Tibial artery (tissue), 4 donors: ENCODE measurements around the gene TTC23L.

Experiments used
- DNase-seq, 2 donors: peaks; one replicate each; pipeline ENCODE4 v3.0.0-alpha.2; 2019
- H3K27ac ChIP-seq, 2 donors: fragments of 200-600 bp; sonication (generic) in 1 of 2; 1 replicate in 1 of 2; 2 replicates in 1 of 2; pipeline ENCODE4 v1.5.1; 2018 to 2019; ENCODE audit warnings: mild to moderate bottlenecking in 1 of 2
- H3K27me3 ChIP-seq, 2 donors: fragments of 200-600 bp; sonication (generic) in 1 of 2; one replicate each; pipeline versions ENCODE4 v1.5.1 to v1.6.0; 2016 to 2019
- H3K36me3 ChIP-seq, 3 donors: fragments of 200-600 bp; sonication (generic) in 2 of 3; one replicate each; pipeline ENCODE4 v1.5.1; 2016 to 2019; ENCODE audit warnings: mild to moderate bottlenecking in 2 of 3
- H3K4me1 ChIP-seq, 4 donors: fragments of 200-600 bp; sonication (generic) in 2 of 4; 1 replicate in 3 of 4; 2 replicates in 1 of 4; pipeline ENCODE4 v1.5.1; 2016 to 2019
- H3K4me3 ChIP-seq, 2 donors: fragments of 200-600 bp; sonication (generic) in 1 of 2; 1 replicate in 1 of 2; 2 replicates in 1 of 2; pipeline ENCODE4 v1.5.1; 2018 to 2019; ENCODE audit warnings: mild to moderate bottlenecking in 2 of 2
- H3K9me3 ChIP-seq, 3 donors: fragments of 200-600 bp; sonication (generic) in 1 of 3; one replicate each; pipeline ENCODE4 v1.5.1; 2016 to 2019
- CTCF ChIP-seq, 2 experiments: fragments of 200-600 bp in 1 of 2; fragments of 450-650 bp in 1 of 2; IDR thresholded peaks; one replicate each; pipeline ENCODE4 v1.5.1; 2017 to 2019; ENCODE audit warnings: antibody characterized with exemption in 2 of 2, mild to moderate bottlenecking in 1 of 2, moderate library complexity in 1 of 2
- intact Hi-C: fragments of 100-400 bp; cut with DNase I; formaldehyde crosslinking; loops from one replicate; pipeline ENCODE4 v1.15.0; 2023; ENCODE audit warnings: low total_unique reads

Gene TTC23L

GRCh38 chr5:34849253-34849652 lies 10.3 kb downstream of the TTC23L start:
- H3K27ac ChIP-seq = no peak overlapping the region
- H3K4me3 ChIP-seq = no peak overlapping the region
- intact Hi-C loops = no loop called here
- no peak for DNase-seq
- no peaks in the 10 kb centered on the region for H3K4me1 ChIP-seq
- no peaks in the 10 kb centered on the region for H3K9me3 ChIP-seq
- H3K36me3 ChIP-seq = no peaks in the 10 kb centered on the region
- TF ChIP-seq CTCF (IDR thresholded peaks at IDR 0.05) = no peak
- H3K27me3 ChIP-seq = no peaks in the 10 kb centered on the region

DNA sequence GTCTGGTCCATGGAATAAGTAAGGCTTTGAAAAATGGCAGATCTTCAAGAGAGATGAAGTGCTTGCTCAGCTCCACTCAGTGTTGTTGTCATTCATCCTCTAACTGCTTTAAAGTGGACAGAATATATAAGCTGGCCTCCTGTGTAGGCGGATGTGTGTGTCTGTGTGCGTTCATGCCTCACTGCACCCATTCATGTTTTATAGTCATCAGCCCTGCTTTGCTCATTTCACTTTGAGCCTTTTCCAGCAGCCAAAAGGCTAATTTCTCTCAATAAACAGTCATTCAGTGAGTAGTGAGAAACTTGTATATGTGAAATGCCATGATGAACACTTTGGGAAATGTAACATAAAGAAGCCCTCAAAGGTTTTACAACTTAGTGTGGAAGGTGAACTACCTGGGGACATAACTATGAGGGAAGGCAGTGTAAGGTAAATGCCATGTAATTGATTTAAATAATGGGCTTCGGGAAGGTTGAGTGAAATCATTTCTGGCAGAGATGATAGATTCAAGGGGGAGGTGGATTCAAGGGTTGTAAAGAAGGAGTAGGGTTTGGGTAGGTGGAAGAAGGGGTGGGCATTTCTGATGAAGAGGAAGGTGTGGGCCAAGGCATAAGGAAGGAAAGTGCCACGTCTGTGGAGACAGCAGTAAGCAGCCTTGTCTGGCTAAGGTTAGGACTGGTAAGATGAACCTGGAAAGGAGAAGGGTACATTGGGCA lies 15.7 kb downstream of the TTC23L start:
- intact Hi-C loops = no loop called here
- Histone ChIP-seq H3K36me3 (no peaks in the 10 kb centered on the region), H3K9me3 (no peaks in the 10 kb centered on the region), H3K27ac (no peak overlapping the region), H3K27me3 (no peaks in the 10 kb centered on the region), H3K4me3 (no peak overlapping the region), H3K4me1 (peaks cover 0 to 29% (median 9%) of the 10 kb centered on the region in 4 donors)
- DNase-seq = no peak
- no peak for TF ChIP-seq CTCF (IDR thresholded peaks at IDR 0.05)

DNA sequence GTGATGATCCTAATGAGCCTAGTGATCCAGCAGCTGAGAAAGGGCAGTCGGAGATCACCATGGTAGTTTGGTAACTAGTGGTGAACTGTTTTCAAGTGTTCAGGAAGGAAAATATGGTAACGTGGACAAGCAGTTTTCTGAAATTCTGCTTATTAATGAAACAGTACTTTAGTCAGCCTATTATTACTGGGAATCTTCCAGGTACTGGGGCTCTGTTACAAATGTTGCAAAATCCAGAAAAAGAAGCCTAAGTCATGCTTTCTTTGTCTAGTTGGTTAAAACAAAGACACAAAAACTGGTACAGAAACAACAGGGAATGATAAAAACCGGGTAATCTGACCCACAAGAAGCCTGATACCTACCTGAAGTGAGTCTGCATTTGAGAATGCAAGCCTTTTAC lies 18.2 kb downstream of the TTC23L start:
- peak overlapping the region; percentile 10 to 34 for H3K27ac ChIP-seq
- no peak overlapping the region for H3K4me3 ChIP-seq
- no peaks in the 10 kb centered on the region for H3K9me3 ChIP-seq
- H3K36me3 ChIP-seq = no peaks in the 10 kb centered on the region
- H3K4me1 ChIP-seq = peaks cover 0 to 29% (median 9%) of the 10 kb centered on the region in 4 donors
- no peaks in the 10 kb centered on the region for H3K27me3 ChIP-seq
- intact Hi-C loops = no loop called here
- TF ChIP-seq CTCF (IDR thresholded peaks at IDR 0.05) = no peak
- DNase-seq = no peak

DNA sequence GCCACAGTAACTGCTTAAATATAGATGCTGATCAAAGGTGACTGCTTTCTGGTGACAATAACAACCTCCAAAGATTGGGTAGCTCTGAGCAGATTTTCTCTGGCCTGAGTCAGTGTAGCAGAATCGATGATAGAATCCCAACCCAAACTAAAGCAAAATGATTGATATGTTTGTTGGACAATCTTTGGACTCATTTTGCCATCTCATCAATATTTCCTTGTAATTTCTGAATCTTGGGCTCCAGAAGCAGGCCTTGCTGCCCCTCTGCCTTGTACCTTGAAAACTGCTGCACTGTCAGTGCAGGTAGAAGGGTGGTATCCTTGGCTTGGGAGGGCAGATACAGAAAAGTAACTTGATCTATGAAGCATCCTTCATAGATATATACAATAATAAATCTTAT lies 18.9 kb downstream of the TTC23L start:
- Histone ChIP-seq H3K4me1 (peaks cover 0 to 32% (median 11%) of the 10 kb centered on the region in 4 donors), H3K4me3 (no peak overlapping the region), H3K9me3 (no peaks in the 10 kb centered on the region), H3K27ac (peak overlapping the region in 1 of 2 donors; percentile 58), H3K36me3 (no peaks in the 10 kb centered on the region), H3K27me3 (no peaks in the 10 kb centered on the region)
- no peak for DNase-seq
- intact Hi-C loops = no loop called here
- no peak for TF ChIP-seq CTCF (IDR thresholded peaks at IDR 0.05)

- H3K9me3 ChIP-seq = no peaks in the 10 kb centered on the region
- TF ChIP-seq CTCF (IDR thresholded peaks at IDR 0.05) = no peak
- intact Hi-C loops = no loop called here
- no peak for DNase-seq
- no peak overlapping the region for H3K4me3 ChIP-seq
- no peaks in the 10 kb centered on the region for H3K36me3 ChIP-seq
- H3K4me1 ChIP-seq = peaks cover 0 to 41% (median 19%) of the 10 kb centered on the region in 4 donors
- peak overlapping the region; percentile 17 to 58 for H3K27ac ChIP-seq
- H3K27me3 ChIP-seq = no peaks in the 10 kb centered on the region
These were observed 19.8 kb downstream of the TTC23L start for GRCh38 chr5:34858790-34859189.
